HepG2 (cell line): ENCODE results near the gene DALRD3. TPM values are rescaled to one million over a fixed set of nuclear protein-coding genes. Genes with fewer than 3 reads are reported as not detected.

Experiments used
- CCAR2 ChIP-seq: fragments of 200-400 bp; formaldehyde crosslinking; optimal IDR thresholded peaks from 2 replicates; pipeline ENCODE3; 2018; ENCODE audit warnings: low read depth, mild to moderate bottlenecking, low read length, moderate library complexity
- CEBPB ChIP-seq: IDR thresholded peaks from 2 replicates; pipeline ENCODE4 v1.6.1; 2011; ENCODE audit warnings: low read depth, low read length, improper control_type of control experiment, borderline replicate concordance
- HMG20B ChIP-seq: conservative IDR thresholded peaks from 2 replicates; pipeline ENCODE4 v1.6.1; 2016; ENCODE audit warnings: missing genetic modification reagents, missing compliant biosample characterization
- IKZF4 ChIP-seq: sonication (generic); formaldehyde crosslinking; IDR thresholded peaks from 2 replicates; pipeline ENCODE4 v1.5.1; 2020; ENCODE audit warnings: borderline replicate concordance, mild to moderate bottlenecking, low read depth, missing genetic modification reagents; ENCODE audit errors: not compliant biosample characterization
- KLF11 ChIP-seq: IDR thresholded peaks from 2 replicates; pipeline ENCODE4 v1.6.1; 2016; ENCODE audit warnings: missing compliant biosample characterization
- KLF9 ChIP-seq: IDR thresholded peaks from 2 replicates; pipeline ENCODE4 v1.6.1; 2016; ENCODE audit warnings: low read depth
- NFE2L1 ChIP-seq: sonication (generic); formaldehyde crosslinking; IDR thresholded peaks from 2 replicates; pipeline ENCODE4 v1.4.0; 2020; ENCODE audit warnings: missing genetic modification reagents, mild to moderate bottlenecking, borderline replicate concordance
- POLR2AphosphoS5 ChIP-seq: IDR thresholded peaks from 2 replicates; pipeline ENCODE4 v1.6.1; 2012; ENCODE audit warnings: low read depth, low read length
- TOE1 ChIP-seq: sonication (generic); formaldehyde crosslinking; IDR thresholded peaks from 2 replicates; pipeline ENCODE4 v1.4.0; 2020; ENCODE audit warnings: mild to moderate bottlenecking, missing genetic modification reagents
- ZFP37 ChIP-seq: sonication (generic); formaldehyde crosslinking; IDR thresholded peaks from 2 replicates; pipeline ENCODE4 v1.4.0; 2020; ENCODE audit warnings: missing genetic modification reagents, borderline replicate concordance
- ZIK1 ChIP-seq: sonication (generic); formaldehyde crosslinking; IDR thresholded peaks from 2 replicates; pipeline ENCODE4 v1.5.0; 2020; ENCODE audit warnings: mild to moderate bottlenecking, low read depth, missing genetic modification reagents, borderline replicate concordance
- ZNF143 ChIP-seq: sonication (generic); formaldehyde crosslinking; IDR thresholded peaks from 2 replicates; pipeline ENCODE4 v1.4.0; 2020; ENCODE audit warnings: missing genetic modification reagents
- ZNF264 ChIP-seq: sonication (generic); formaldehyde crosslinking; IDR thresholded peaks from 2 replicates; pipeline ENCODE4 v1.4.0; 2020; ENCODE audit warnings: missing genetic modification reagents
- ZNF546 ChIP-seq: sonication (generic); formaldehyde crosslinking; conservative IDR thresholded peaks from 2 replicates; pipeline ENCODE4 v1.8.1; 2023; ENCODE audit warnings: mild to moderate bottlenecking, missing genetic modification reagents
- ZNF558 ChIP-seq: sonication (generic); formaldehyde crosslinking; IDR thresholded peaks from 2 replicates; pipeline ENCODE4 v1.9.0; 2022; ENCODE audit warnings: mild to moderate bottlenecking, missing genetic modification reagents, borderline replicate concordance
- ZNF816 ChIP-seq: sonication (generic); formaldehyde crosslinking; IDR thresholded peaks from 2 replicates; pipeline ENCODE4 v1.8.0; 2022; ENCODE audit warnings: missing genetic modification reagents, mild to moderate bottlenecking, borderline replicate concordance
- ZSCAN20 ChIP-seq: sonication (generic); formaldehyde crosslinking; IDR thresholded peaks from 2 replicates; pipeline ENCODE4 v1.4.0; 2020; ENCODE audit warnings: missing genetic modification reagents, mild to moderate bottlenecking, borderline replicate concordance
- polyA plus RNA-seq, 8 experiments: library from polyadenylated mRNA; depleted of rRNA in 3 of 8; stranded (reverse) in 7 of 8; unstranded in 1 of 8; fragments of >200 nt; fragmentation: Illumina TruSeq in 4 of 8; extraction: Trizol in 4 of 8; gene quantifications; 2 replicates each; pipeline versions ENCODE4 v1.2.1 to v1.2.3, GENCODE V29; 2011 to 2016; ENCODE audit warnings: low read depth in 4 of 8, missing spikeins in 1 of 8, mixed read lengths in 1 of 8; ENCODE audit not compliant: insufficient read depth in 1 of 8
- total RNA-seq, 5 experiments: library from RNA; depleted of rRNA; stranded (reverse); fragments of >200 nt; fragmentation: Illumina TruSeq; extraction: Trizol; gene quantifications; 2 replicates each; pipeline ENCODE4 v1.2.3, GENCODE V29; 2016; ENCODE audit warnings: low read depth in 1 of 5
- TF ChIP-seq, protein P1 (sequence below): IDR thresholded peaks from 2 replicates; pipeline ENCODE4 v1.6.1; 2016; ENCODE audit warnings: missing compliant biosample characterization, missing genetic modification reagents, borderline replicate concordance
- TF ChIP-seq, protein P2 (sequence below): sonication (generic); formaldehyde crosslinking; IDR thresholded peaks from 2 replicates; pipeline ENCODE4 v1.8.1; 2023; ENCODE audit warnings: mild to moderate bottlenecking, missing genetic modification reagents, borderline replicate concordance
- TF ChIP-seq, protein P3 (sequence below): sonication (generic); formaldehyde crosslinking; IDR thresholded peaks from 2 replicates; pipeline ENCODE4 v1.8.1; 2023; ENCODE audit warnings: missing genetic modification reagents, mild to moderate bottlenecking, borderline replicate concordance
- TF ChIP-seq, protein P4 (sequence below): sonication (generic); formaldehyde crosslinking; IDR thresholded peaks from 2 replicates; pipeline ENCODE4 v1.5.0; 2020; ENCODE audit warnings: missing genetic modification reagents
- TF ChIP-seq, protein P5 (sequence below): sonication (generic); formaldehyde crosslinking; IDR thresholded peaks from 2 replicates; pipeline ENCODE4 v1.5.1; 2020; ENCODE audit warnings: missing genetic modification reagents, mild to moderate bottlenecking, borderline replicate concordance
- TF ChIP-seq, protein P6 (sequence below): sonication (generic); formaldehyde crosslinking; IDR thresholded peaks from 2 replicates; pipeline ENCODE4 v1.5.0; 2020; ENCODE audit warnings: mild to moderate bottlenecking, missing genetic modification reagents

The DALRD3 gene
- total and polyA plus RNA-seq, 2 of the 13 experiments (the other 11 are each of a cell fraction or from before 2014, with no cell fraction given) = 19.9 to 36.5 TPM

DNA sequence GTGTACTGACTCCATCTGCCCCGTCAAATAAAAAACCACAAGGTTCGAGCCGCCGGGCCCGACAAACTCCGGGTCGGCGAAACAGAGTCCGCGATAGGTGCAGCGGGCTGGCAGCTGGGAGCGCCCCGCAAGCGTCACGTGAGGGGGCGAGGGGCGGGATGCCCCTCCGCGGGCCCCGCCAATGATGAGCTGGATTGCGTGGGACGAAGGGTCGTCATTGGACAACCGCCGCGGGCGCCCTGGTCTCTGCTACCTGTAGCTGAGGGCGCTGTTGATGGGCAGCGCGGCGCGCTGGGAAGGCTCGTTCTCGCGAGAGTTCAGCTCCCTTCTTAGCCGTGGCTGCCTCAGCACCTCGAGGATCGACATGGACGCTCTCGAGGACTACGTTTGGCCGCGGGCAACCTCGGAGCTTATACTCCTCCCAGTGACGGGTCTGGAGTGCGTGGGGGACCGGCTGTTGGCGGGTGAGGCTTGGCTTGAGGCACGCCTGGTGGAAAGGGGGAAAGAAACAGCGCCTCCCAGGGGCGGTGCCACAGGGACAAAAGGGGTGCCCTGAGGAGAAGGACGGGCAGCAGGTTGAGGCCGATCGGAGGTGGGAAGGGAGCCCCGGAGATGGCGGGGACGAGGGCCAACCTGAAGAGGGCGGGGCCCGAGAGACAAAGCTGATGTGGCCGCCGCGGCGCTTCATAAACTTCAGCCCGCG lies 11.2 kb downstream of the DALRD3 start, which contains the start of gene WDR6 (continued):
- TF ChIP-seq ZSCAN20 (CRISPR knock-in tag) (no peak; the same call in 1 of the 2 replicates), ZFP37 (no peak), POLR2AphosphoS5 (peak; percentile 91), ZIK1 (peak; percentile 88; the same call in 1 of the 2 replicates), ZNF816 (CRISPR knock-in tag) (no peak), IKZF4 (CRISPR knock-in tag) (peak; percentile 86), NFE2L1 (CRISPR knock-in tag) (no peak), CCAR2 (no peak), KLF11 (CRISPR knock-in tag) (0 out of 2 replicates have a peak, but pooled peaks have one; percentile 45), HMG20B (no peak), ZNF546 (peak; percentile 34; the same call in 1 of the 2 replicates), TOE1 (CRISPR knock-in tag) (no peak), KLF9 (CRISPR knock-in tag) (no peak; the same call in 1 of the 2 replicates), ZNF558 (CRISPR knock-in tag) (0 out of 2 replicates have a peak, but pooled peaks have one; percentile 37), ZNF143 (peak; percentile 67), CEBPB (no peak), ZNF264 (CRISPR knock-in tag) (peak; percentile 5; the same call in 1 of the 2 replicates)
- TF ChIP-seq, protein P1, sequence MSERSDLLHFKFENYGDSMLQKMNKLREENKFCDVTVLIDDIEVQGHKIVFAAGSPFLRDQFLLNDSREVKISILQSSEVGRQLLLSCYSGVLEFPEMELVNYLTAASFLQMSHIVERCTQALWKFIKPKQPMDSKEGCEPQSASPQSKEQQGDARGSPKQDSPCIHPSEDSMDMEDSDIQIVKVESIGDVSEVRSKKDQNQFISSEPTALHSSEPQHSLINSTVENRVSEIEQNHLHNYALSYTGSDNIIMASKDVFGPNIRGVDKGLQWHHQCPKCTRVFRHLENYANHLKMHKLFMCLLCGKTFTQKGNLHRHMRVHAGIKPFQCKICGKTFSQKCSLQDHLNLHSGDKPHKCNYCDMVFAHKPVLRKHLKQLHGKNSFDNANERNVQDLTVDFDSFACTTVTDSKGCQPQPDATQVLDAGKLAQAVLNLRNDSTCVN = no peak; the same call in 1 of the 2 replicates
- TF ChIP-seq, protein P2, sequence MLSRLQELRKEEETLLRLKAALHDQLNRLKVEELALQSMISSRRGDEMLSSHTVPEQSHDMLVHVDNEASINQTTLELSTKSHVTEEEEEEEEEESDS (CRISPR knock-in tag) = 0 out of 2 replicates have a peak, but pooled peaks have one; percentile 50
- TF ChIP-seq, protein P3, sequence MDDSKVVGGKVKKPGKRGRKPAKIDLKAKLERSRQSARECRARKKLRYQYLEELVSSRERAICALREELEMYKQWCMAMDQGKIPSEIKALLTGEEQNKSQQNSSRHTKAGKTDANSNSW (CRISPR knock-in tag) = no peak
- TF ChIP-seq, protein P4, sequence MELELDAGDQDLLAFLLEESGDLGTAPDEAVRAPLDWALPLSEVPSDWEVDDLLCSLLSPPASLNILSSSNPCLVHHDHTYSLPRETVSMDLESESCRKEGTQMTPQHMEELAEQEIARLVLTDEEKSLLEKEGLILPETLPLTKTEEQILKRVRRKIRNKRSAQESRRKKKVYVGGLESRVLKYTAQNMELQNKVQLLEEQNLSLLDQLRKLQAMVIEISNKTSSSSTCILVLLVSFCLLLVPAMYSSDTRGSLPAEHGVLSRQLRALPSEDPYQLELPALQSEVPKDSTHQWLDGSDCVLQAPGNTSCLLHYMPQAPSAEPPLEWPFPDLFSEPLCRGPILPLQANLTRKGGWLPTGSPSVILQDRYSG (CRISPR knock-in tag) = no peak
- TF ChIP-seq, protein P5, sequence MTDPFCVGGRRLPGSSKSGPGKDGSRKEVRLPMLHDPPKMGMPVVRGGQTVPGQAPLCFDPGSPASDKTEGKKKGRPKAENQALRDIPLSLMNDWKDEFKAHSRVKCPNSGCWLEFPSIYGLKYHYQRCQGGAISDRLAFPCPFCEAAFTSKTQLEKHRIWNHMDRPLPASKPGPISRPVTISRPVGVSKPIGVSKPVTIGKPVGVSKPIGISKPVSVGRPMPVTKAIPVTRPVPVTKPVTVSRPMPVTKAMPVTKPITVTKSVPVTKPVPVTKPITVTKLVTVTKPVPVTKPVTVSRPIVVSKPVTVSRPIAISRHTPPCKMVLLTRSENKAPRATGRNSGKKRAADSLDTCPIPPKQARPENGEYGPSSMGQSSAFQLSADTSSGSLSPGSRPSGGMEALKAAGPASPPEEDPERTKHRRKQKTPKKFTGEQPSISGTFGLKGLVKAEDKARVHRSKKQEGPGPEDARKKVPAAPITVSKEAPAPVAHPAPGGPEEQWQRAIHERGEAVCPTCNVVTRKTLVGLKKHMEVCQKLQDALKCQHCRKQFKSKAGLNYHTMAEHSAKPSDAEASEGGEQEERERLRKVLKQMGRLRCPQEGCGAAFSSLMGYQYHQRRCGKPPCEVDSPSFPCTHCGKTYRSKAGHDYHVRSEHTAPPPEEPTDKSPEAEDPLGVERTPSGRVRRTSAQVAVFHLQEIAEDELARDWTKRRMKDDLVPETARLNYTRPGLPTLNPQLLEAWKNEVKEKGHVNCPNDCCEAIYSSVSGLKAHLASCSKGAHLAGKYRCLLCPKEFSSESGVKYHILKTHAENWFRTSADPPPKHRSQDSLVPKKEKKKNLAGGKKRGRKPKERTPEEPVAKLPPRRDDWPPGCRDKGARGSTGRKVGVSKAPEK (CRISPR knock-in tag) = peak; percentile 62; the same call in 1 of the 2 replicates
- TF ChIP-seq, protein P6, sequence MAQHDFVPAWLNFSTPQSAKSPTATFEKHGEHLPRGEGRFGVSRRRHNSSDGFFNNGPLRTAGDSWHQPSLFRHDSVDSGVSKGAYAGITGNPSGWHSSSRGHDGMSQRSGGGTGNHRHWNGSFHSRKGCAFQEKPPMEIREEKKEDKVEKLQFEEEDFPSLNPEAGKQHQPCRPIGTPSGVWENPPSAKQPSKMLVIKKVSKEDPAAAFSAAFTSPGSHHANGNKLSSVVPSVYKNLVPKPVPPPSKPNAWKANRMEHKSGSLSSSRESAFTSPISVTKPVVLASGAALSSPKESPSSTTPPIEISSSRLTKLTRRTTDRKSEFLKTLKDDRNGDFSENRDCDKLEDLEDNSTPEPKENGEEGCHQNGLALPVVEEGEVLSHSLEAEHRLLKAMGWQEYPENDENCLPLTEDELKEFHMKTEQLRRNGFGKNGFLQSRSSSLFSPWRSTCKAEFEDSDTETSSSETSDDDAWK (CRISPR knock-in tag) = no peak
